ENCODE measurements around the gene EMC8.

EMC8 gene

GRCh38 chr16:85835227-85835751 is 35.9 kb upstream of the EMC8 start:
- TF ChIP-seq CTCF (IDR thresholded peaks at IDR 0.05; ENCODE audit: control insufficient read depth, extremely low read depth, insufficient read depth) = no peak
- DNase-seq (ENCODE audit: low read depth) = no peak
- no peak overlapping the region for H3K4me3 ChIP-seq (ENCODE audit: low read depth, low read length)

GRCh38 chr16:85834741-85835140 is 35.4 kb upstream of the EMC8 start:
- DNase-seq (ENCODE audit: low read depth) = no peak
- no peak overlapping the region for H3K4me3 ChIP-seq (ENCODE audit: low read depth, low read length)
- no peak for TF ChIP-seq CTCF (IDR thresholded peaks at IDR 0.05; ENCODE audit: control insufficient read depth, extremely low read depth, insufficient read depth)

GRCh38 chr16:85833219-85833920 is 34.0 kb upstream of the EMC8 start:
- TF ChIP-seq CTCF (IDR thresholded peaks at IDR 0.05; ENCODE audit: control insufficient read depth, extremely low read depth, insufficient read depth) = no peak
- H3K4me3 ChIP-seq (ENCODE audit: low read depth, low read length) = no peak overlapping the region

GRCh38 chr16:85832570-85833218 is 33.4 kb upstream of the EMC8 start:
- no peak for DNase-seq (ENCODE audit: low read depth)
- H3K4me3 ChIP-seq (ENCODE audit: low read depth, low read length) = no peak overlapping the region
- TF ChIP-seq CTCF (IDR thresholded peaks at IDR 0.05; ENCODE audit: control insufficient read depth, extremely low read depth, insufficient read depth) = no peak

More at GRCh38 chr16:85833219-85833920, 34.0 kb upstream of the EMC8 start:
- DNase-seq (ENCODE audit: low read depth) = no peak

- DNase-seq (ENCODE audit: low read depth) = no peak
Observed at GRCh38 chr16:85830821-85831220, 31.5 kb upstream of the EMC8 start.

GRCh38 chr16:85829751-85830445 is 30.6 kb upstream of the EMC8 start:
- TF ChIP-seq CTCF (IDR thresholded peaks at IDR 0.05; ENCODE audit: control insufficient read depth, extremely low read depth, insufficient read depth) = no peak
- no peak overlapping the region for H3K4me3 ChIP-seq (ENCODE audit: low read depth, low read length)
- no peak for DNase-seq (ENCODE audit: low read depth)

More at GRCh38 chr16:85830821-85831220, 31.5 kb upstream of the EMC8 start:
- no peak for TF ChIP-seq CTCF (IDR thresholded peaks at IDR 0.05; ENCODE audit: control insufficient read depth, extremely low read depth, insufficient read depth)
- H3K4me3 ChIP-seq (ENCODE audit: low read depth, low read length) = no peak overlapping the region

Data from LNCaP clone FGC (cell line).